ENCODE results near the gene WSCD2. TPM values are rescaled to one million over a fixed set of nuclear protein-coding genes. Genes with fewer than 3 reads are reported as not detected.
"Not testable (repeated sequence)": the region's sequence is repeated elsewhere in the genome, so short reads cannot be mapped to it uniquely, and the experiment has no call there.

Gene WSCD2
- total RNA-seq, 1 donor from 2014 or later = 1.7 TPM

- intact Hi-C loops (cut with DNase I) = no loop called here
- no peak overlapping the region for H3K27ac ChIP-seq
- ATAC-seq (no peak), DNase-seq (no peak)
- no peak for TF ChIP-seq CTCF (IDR thresholded peaks at IDR 0.05)
- H3K36me3 ChIP-seq = no peaks in the 10 kb centered on the region
- H3K4me1 ChIP-seq = no peaks in the 10 kb centered on the region
- peaks cover 8% of the 10 kb centered on the region for H3K27me3 ChIP-seq
- H3K9me3 ChIP-seq = no peaks in the 10 kb centered on the region
- H3K4me3 ChIP-seq = no peak overlapping the region
Observed at GRCh38 chr12:108213871-108214445, 84.9 kb downstream of the WSCD2 start.

GRCh38 chr12:108214486-108214885 lies 85.4 kb downstream of the WSCD2 start:
- ATAC-seq (no peak), DNase-seq (no peak)
- no peaks in the 10 kb centered on the region for H3K4me1 ChIP-seq
- TF ChIP-seq CTCF (IDR thresholded peaks at IDR 0.05) = no peak
- H3K36me3 ChIP-seq = no peaks in the 10 kb centered on the region
- peaks cover 8% of the 10 kb centered on the region for H3K27me3 ChIP-seq
- intact Hi-C loops (cut with DNase I) = no loop called here
- H3K4me3 ChIP-seq = no peak overlapping the region
- no peaks in the 10 kb centered on the region for H3K9me3 ChIP-seq
- H3K27ac ChIP-seq = no peak overlapping the region

- DNase-seq = no peak
- intact Hi-C loops (cut with DNase I) = no loop called here
Observed at GRCh38 chr12:108215458-108215857, 86.4 kb downstream of the WSCD2 start.

GRCh38 chr12:108218921-108219320 lies 89.8 kb downstream of the WSCD2 start:
- H3K4me3 ChIP-seq = no peak overlapping the region
- H3K27ac ChIP-seq = no peak overlapping the region
- H3K4me1 ChIP-seq = no peaks in the 10 kb centered on the region
- no peak for TF ChIP-seq CTCF (IDR thresholded peaks at IDR 0.05)
- DNase-seq (no peak), ATAC-seq (no peak)
- intact Hi-C loops (cut with DNase I) = no loop called here
- H3K36me3 ChIP-seq = no peaks in the 10 kb centered on the region
- H3K9me3 ChIP-seq = no peaks in the 10 kb centered on the region
- H3K27me3 ChIP-seq = no peaks in the 10 kb centered on the region

More at GRCh38 chr12:108215458-108215857, 86.4 kb downstream of the WSCD2 start:
- Histone ChIP-seq H3K9me3 (no peaks in the 10 kb centered on the region), H3K4me3 (no peak overlapping the region), H3K36me3 (no peaks in the 10 kb centered on the region), H3K4me1 (no peaks in the 10 kb centered on the region), H3K27ac (no peak overlapping the region), H3K27me3 (peaks cover 8% of the 10 kb centered on the region)
- TF ChIP-seq CTCF (IDR thresholded peaks at IDR 0.05) = no peak
- ATAC-seq = no peak

- H3K36me3 ChIP-seq; H3K9me3 ChIP-seq; H3K4me3 ChIP-seq; H3K4me1 ChIP-seq; H3K27ac ChIP-seq; ATAC-seq; DNase-seq; H3K27me3 ChIP-seq; intact Hi-C loops (cut with DNase I): not testable (repeated sequence)
Observed at GRCh38 chr12:108225101-108225500, 96.0 kb downstream of the WSCD2 start.

- intact Hi-C loops (cut with DNase I) = no loop called here
- Histone ChIP-seq H3K27ac (no peak overlapping the region), H3K9me3 (no peaks in the 10 kb centered on the region), H3K4me3 (no peak overlapping the region), H3K4me1 (no peaks in the 10 kb centered on the region), H3K27me3 (no peaks in the 10 kb centered on the region), H3K36me3 (no peaks in the 10 kb centered on the region)
- no peak for ATAC-seq
- no peak for TF ChIP-seq CTCF (IDR thresholded peaks at IDR 0.05)
- DNase-seq = no peak
Observed at GRCh38 chr12:108226866-108227265, 97.8 kb downstream of the WSCD2 start.
